ENCODE data around the gene LIMA1.
"Not testable (repeated sequence)": the region's sequence is repeated elsewhere in the genome, so short reads cannot be mapped to it uniquely, and the experiment has no call there.

The LIMA1 gene

GRCh38 chr12:50282721-50283228 is 545 bp downstream of the LIMA1 start:
- DNase-seq, result no peak

GRCh38 chr12:50279501-50279900 is 3.8 kb downstream of the LIMA1 start:
- no peak for DNase-seq

- no peak for DNase-seq
These were observed 6.2 kb downstream of the LIMA1 start for GRCh38 chr12:50276912-50277671.

GRCh38 chr12:50276068-50276467 is 7.3 kb downstream of the LIMA1 start:
- no peak for DNase-seq

- no peak for DNase-seq
These were observed 7.8 kb downstream of the LIMA1 start for GRCh38 chr12:50275556-50275955.

GRCh38 chr12:50275127-50275526 is 8.2 kb downstream of the LIMA1 start:
- not testable (repeated sequence) for DNase-seq

- DNase-seq, result no peak
These were observed 11.5 kb downstream of the LIMA1 start for GRCh38 chr12:50271724-50272247.

- DNase-seq, result no peak
These were observed 14.8 kb downstream of the LIMA1 start for GRCh38 chr12:50268482-50268881.

GRCh38 chr12:50265770-50266524 is 17.4 kb downstream of the LIMA1 start:
- DNase-seq, result no peak

- no peak for DNase-seq
These were observed 19.5 kb downstream of the LIMA1 start for GRCh38 chr12:50263832-50264231.

- DNase-seq, result no peak
These were observed 21.7 kb downstream of the LIMA1 start for GRCh38 chr12:50261654-50262053.

GRCh38 chr12:50258167-50258551 is 25.2 kb downstream of the LIMA1 start:
- DNase-seq, result no peak

GRCh38 chr12:50257236-50258166 is 25.8 kb downstream of the LIMA1 start:
- no peak for DNase-seq

- no peak for DNase-seq
These were observed 26.6 kb downstream of the LIMA1 start for GRCh38 chr12:50256761-50257160.

GRCh38 chr12:50252977-50253602 is 30.2 kb downstream of the LIMA1 start:
- DNase-seq, result no peak

GRCh38 chr12:50251619-50252252 is 31.6 kb downstream of the LIMA1 start:
- DNase-seq, result no peak

GRCh38 chr12:50249464-50250182 is 33.7 kb downstream of the LIMA1 start:
- DNase-seq, result no peak

GRCh38 chr12:50248883-50249282 is 34.4 kb downstream of the LIMA1 start:
- no peak for DNase-seq

- DNase-seq, result no peak
These were observed 34.9 kb downstream of the LIMA1 start for GRCh38 chr12:50248411-50248810.

- not testable (repeated sequence) for DNase-seq
These were observed 35.7 kb downstream of the LIMA1 start for GRCh38 chr12:50247665-50248064.

Data from stimulated activated CD4-positive, alpha-beta T cell treated with anti-CD3 and anti-CD28 coated beads, Interleukin-1b, Interleukin-23, amount 100 ng/mL, for 48 hours (primary cell).